Ectodermal cell (in vitro differentiated cells): ENCODE data around the gene HRCT1.
"Not testable (repeated sequence)": the region's sequence is repeated elsewhere in the genome, so short reads cannot be mapped to it uniquely, and the experiment has no call there.

Experiments used
- H3K27ac ChIP-seq: 2 replicates; pipeline ENCODE4 v1.7.0; 2013; ENCODE audit warnings: mild to moderate bottlenecking, low read depth, low read length; ENCODE audit not compliant: insufficient read depth, poor library complexity, severe bottlenecking
- H3K27me3 ChIP-seq: 2 replicates; pipeline ENCODE4 v1.7.0; 2013; ENCODE audit warnings: mild to moderate bottlenecking, low read length; ENCODE audit not compliant: insufficient read depth, control insufficient read depth, poor library complexity, severe bottlenecking
- H3K36me3 ChIP-seq: one replicate; pipeline ENCODE4 v1.7.0; 2013; ENCODE audit warnings: low read length; ENCODE audit not compliant: control insufficient read depth, insufficient read depth
- H3K4me1 ChIP-seq: one replicate; pipeline ENCODE4 v1.7.0; 2013; ENCODE audit warnings: low read length; ENCODE audit not compliant: control insufficient read depth, insufficient read depth
- H3K4me3 ChIP-seq: 2 replicates; pipeline ENCODE4 v1.7.0; 2013; ENCODE audit warnings: low read depth, low read length, control low read depth; ENCODE audit not compliant: insufficient read depth
- H3K9me3 ChIP-seq: 2 replicates; pipeline ENCODE4 v1.7.0; 2013; ENCODE audit warnings: mild to moderate bottlenecking, low read length, moderate library complexity; ENCODE audit not compliant: control insufficient read depth
- WGBS, 2 experiments: methylation state at CpG; one replicate each; pipeline ENCODE4 v1.1.7; 2013; ENCODE audit warnings: missing lambda C conversion rate in 2 of 2; 5-methylcytosine and 5-hydroxymethylcytosine counted together

The HRCT1 gene

GRCh38 chr9:35892051-35892450 is 14.0 kb upstream of the HRCT1 start:
- no peak overlapping the region for H3K27ac ChIP-seq
- H3K9me3 ChIP-seq: no peaks in the 10 kb centered on the region

GRCh38 chr9:35896570-35896969 is 9.4 kb upstream of the HRCT1 start:
- H3K27me3 ChIP-seq: no peaks in the 10 kb centered on the region
- H3K4me3 ChIP-seq: no peak overlapping the region
- no peak overlapping the region for H3K27ac ChIP-seq
- 83 to 100% methylated on average over 2 of the region's 2 CpGs for WGBS, 2 experiments
- H3K9me3 ChIP-seq: no peaks in the 10 kb centered on the region
- no peaks in the 10 kb centered on the region for H3K4me1 ChIP-seq
- H3K36me3 ChIP-seq: no peaks in the 10 kb centered on the region

More at GRCh38 chr9:35892051-35892450, 14.0 kb upstream of the HRCT1 start:
- Histone ChIP-seq H3K36me3 (no peaks in the 10 kb centered on the region), H3K4me3 (no peak overlapping the region), H3K4me1 (no peaks in the 10 kb centered on the region), H3K27me3 (no peaks in the 10 kb centered on the region)
- 84 to 86% methylated on average over 1 of the region's 1 CpG for WGBS, 2 experiments

DNA sequence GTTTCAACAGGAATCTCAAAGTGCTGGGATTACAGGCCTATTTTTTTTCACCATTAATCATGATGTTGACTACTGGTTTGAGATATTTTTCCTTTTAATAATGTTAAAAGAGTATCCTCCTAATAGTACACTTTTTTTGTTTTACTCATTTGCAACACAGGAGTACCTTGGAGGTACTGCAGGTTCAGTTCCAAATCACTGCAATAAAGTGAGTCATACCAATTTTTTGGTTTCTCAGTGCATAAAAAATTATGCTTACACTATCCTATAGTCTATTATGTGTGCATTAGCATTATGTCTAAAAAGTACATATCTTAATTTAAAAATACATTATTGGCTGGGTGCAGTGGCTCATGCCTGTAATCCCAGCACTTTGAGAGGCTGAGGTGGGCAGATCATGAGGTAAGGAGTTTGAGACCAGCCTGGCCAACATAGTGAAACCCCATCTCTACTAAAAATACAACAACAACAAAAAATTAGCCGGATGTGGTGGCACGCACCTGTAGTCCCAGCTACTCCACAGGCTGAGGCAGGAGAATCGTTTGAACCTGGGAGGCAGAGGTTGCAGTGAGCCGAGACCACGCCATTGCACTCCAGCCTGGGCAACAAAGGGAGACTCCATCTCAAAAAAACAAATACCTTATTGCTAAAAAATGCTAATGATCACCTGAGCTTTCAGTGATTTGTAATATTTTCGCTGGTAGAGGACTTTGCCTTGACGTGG is 8.5 kb upstream of the HRCT1 start:
- 85% methylated on average over 7 of the region's 7 CpGs for WGBS, 2 experiments
- H3K27ac ChIP-seq, H3K36me3 ChIP-seq, H3K9me3 ChIP-seq, H3K4me1 ChIP-seq, H3K4me3 ChIP-seq, H3K27me3 ChIP-seq: not testable (repeated sequence)

DNA sequence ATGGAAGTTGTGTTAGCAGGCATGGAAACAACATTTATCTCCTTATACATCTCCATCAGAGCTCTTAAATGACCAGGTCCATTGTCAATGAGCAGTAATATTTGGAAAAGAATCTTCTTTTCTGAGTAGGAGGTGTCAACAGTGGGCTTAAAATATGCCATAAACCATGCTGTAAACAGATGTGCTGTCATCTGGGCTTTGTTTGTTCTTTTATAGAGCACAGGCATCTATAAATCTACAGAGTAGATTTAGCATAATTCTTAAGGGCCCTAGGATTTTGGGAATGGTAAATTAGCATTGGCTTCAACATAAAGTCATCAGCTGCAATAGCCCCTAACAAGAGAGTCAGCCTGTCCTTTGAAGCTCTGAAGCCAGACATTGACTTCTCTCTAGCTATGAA is 7.7 kb upstream of the HRCT1 start:
- H3K36me3 ChIP-seq: no peaks in the 10 kb centered on the region
- no peak overlapping the region for H3K27ac ChIP-seq
- no peaks in the 10 kb centered on the region for H3K9me3 ChIP-seq
- no peaks in the 10 kb centered on the region for H3K4me1 ChIP-seq
- H3K4me3 ChIP-seq: no peak overlapping the region
- no peaks in the 10 kb centered on the region for H3K27me3 ChIP-seq

DNA sequence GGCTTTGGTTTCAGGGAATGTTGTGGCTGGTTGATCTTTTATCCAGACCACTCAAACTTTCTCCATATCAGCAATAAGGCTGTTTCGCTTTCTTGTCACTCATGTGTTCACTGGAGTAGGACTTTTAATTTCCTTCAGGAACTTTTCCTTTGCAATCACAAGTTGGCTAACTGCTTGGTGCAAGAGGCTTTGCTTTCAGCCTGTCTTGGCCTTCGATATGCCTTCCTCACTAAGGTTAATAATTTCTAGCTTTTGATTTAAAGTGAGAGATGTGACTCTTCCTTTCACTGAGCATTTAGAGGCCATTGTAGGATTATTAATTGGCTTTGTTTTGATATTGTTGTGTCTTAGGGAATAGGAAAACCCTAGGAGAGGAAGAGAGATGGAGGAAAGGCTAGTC is 7.0 kb upstream of the HRCT1 start:
- no peak overlapping the region for H3K4me3 ChIP-seq
- no peak overlapping the region for H3K27ac ChIP-seq
- H3K4me1 ChIP-seq: no peaks in the 10 kb centered on the region
- H3K9me3 ChIP-seq: no peaks in the 10 kb centered on the region
- H3K27me3 ChIP-seq: no peaks in the 10 kb centered on the region
- H3K36me3 ChIP-seq: no peaks in the 10 kb centered on the region
- 91 to 93% methylated on average over 2 of the region's 2 CpGs for WGBS, 2 experiments

- Histone ChIP-seq H3K36me3 (no peaks in the 10 kb centered on the region), H3K4me1 (peaks cover 30% of the 10 kb centered on the region), H3K27me3 (no peaks in the 10 kb centered on the region), H3K27ac (no peak overlapping the region), H3K4me3 (no peak overlapping the region), H3K9me3 (no peaks in the 10 kb centered on the region)
- 32 to 39% methylated on average over 3 of the region's 3 CpGs for WGBS, 2 experiments
Measured at GRCh38 chr9:35903049-35903448, 3.0 kb upstream of the HRCT1 start.

GRCh38 chr9:35904338-35904737 is 1.7 kb upstream of the HRCT1 start:
- H3K4me1 ChIP-seq: peaks cover 40% of the 10 kb centered on the region
- no peaks in the 10 kb centered on the region for H3K9me3 ChIP-seq
- H3K4me3 ChIP-seq: no peak overlapping the region
- 86 to 88% methylated on average over 8 of the region's 8 CpGs for WGBS, 2 experiments
- H3K27me3 ChIP-seq: no peaks in the 10 kb centered on the region
- H3K36me3 ChIP-seq: no peaks in the 10 kb centered on the region
- no peak overlapping the region for H3K27ac ChIP-seq

GRCh38 chr9:35905051-35905781 is 786 bp upstream of the HRCT1 start:
- Histone ChIP-seq H3K27me3 (no peaks in the 10 kb centered on the region), H3K27ac (no peak overlapping the region), H3K4me3 (no peak overlapping the region), H3K9me3 (no peaks in the 10 kb centered on the region), H3K4me1 (peaks cover 40% of the 10 kb centered on the region), H3K36me3 (no peaks in the 10 kb centered on the region)
- WGBS, 2 experiments: 82 to 87% methylated on average over 8 of the region's 8 CpGs

- H3K9me3 ChIP-seq: no peaks in the 10 kb centered on the region
- H3K4me1 ChIP-seq: peaks cover 40% of the 10 kb centered on the region
- H3K36me3 ChIP-seq: no peaks in the 10 kb centered on the region
- H3K27me3 ChIP-seq: no peaks in the 10 kb centered on the region
- peak overlapping the region; percentile 1 for H3K27ac ChIP-seq
- no peak overlapping the region for H3K4me3 ChIP-seq
- 64 to 66% methylated on average over 14 of the region's 14 CpGs for WGBS, 2 experiments
Measured at GRCh38 chr9:35906923-35907699, 1.1 kb downstream of the HRCT1 start.
